IPS-18c (cell line): ENCODE measurements around the gene CHCHD5.
A peak's percentile ranks its signal among the peaks of the same experiment; 100 is the strongest.
"Not testable (repeated sequence)": the region's sequence is repeated elsewhere in the genome, so short reads cannot be mapped to it uniquely, and the experiment has no call there.

Experiments
- H3K4me3 ChIP-seq: 2 replicates; pipeline ENCODE4 v1.7.0; 2013; ENCODE audit warnings: low read depth, mild to moderate bottlenecking, low read length, moderate library complexity; ENCODE audit not compliant: insufficient read depth
- H3K9me3 ChIP-seq: one replicate; pipeline ENCODE4 v1.6.1; 2013; ENCODE audit warnings: mild to moderate bottlenecking, low read length, moderate library complexity; ENCODE audit not compliant: control insufficient read depth, insufficient read depth

Gene CHCHD5

DNA sequence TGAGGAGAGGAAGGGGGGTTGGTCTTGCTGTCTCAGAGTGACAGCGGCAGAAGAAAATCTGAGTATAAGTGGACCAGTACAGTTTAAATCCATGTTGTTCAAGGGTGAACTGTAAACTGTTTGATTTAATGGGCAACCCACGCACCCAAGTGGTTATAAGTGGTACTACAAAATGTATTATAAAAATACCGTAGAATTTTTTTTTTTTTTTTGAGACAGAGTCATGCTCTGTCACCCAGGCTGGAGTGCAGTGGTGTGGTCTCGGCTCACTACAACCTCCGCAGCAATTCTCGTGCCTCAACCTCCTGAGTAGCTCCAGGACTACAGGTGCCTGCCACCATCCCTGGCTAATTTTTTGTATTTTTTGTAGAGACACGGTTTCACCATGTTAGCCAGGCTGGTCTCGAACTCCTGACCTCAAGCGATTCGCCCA is 2.1 kb upstream of the CHCHD5 start:
- Histone ChIP-seq H3K9me3 (no peaks in the 10 kb centered on the region), H3K4me3 (no peak overlapping the region)

DNA sequence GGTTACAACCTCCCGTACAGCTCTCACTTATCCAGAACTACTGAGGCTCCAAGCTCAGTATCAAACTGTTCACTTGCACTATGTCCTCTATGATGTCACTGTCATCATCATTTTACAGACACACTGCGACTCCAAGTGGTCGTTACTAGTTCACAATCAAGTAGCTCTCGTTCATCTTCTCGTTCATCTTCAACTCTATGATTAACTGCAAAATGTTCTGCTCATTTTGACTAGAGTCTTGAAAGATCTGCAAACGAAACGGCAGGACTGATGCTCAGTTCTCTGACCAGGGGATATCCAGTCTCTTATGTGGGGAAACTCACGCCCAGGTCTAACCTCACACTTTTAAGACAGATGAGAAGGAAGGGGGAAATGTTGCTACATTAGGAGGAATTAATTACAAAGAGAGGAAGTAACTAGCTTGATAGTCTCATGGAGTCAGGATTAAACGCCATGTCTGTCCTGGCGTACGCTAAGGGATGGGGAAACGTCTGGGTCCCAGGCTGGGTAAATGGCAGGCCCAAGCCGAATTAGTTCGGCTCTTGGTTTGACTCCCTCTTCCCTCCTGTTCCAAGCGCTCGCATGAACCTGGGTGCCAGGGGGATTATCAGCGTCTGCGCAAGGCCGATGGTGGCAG is 794 bp upstream of the CHCHD5 start:
- Histone ChIP-seq H3K4me3 (peak overlapping the region; percentile 82), H3K9me3 (no peaks in the 10 kb centered on the region)

DNA sequence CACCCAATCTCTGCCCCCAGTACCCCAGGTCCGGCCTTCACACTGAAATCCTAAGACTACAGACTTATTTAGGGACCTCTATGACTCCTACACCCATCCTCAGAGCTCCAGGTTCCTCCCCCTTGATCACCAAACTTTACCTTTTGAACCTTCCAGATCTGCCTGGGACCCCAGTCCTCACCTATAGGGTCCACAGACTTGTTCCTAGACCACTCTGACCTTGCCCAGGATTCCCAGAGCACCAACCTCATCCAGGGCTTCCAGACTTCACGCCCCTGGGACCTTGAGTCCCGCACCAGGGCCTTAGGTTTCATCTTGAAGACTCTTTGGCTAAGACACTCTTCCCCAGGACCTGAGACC is 462 bp downstream of the CHCHD5 start:
- peak overlapping the region; percentile 82 for H3K4me3 ChIP-seq
- H3K9me3 ChIP-seq = no peaks in the 10 kb centered on the region

DNA sequence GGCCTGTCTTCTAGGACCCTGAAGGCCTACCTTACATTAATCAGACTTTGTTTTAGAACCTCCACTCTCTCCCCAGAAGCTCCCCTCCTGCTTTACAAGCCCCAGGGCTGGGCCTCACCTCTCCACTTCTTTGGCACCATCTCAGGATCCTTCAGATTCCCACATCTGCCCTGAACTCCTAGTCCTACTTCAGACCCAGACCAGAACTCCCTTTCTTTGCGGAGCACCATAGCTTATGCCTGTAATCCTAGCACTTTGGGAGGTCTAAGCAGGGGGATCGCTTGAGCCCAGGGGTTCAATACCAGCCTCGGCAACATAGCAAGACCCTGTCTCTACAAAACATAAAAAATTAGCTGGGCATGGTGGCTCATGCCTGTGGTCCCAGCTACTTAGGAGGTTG is 991 bp downstream of the CHCHD5 start:
- peak overlapping the region; percentile 82 for H3K4me3 ChIP-seq
- H3K9me3 ChIP-seq = no peaks in the 10 kb centered on the region

DNA sequence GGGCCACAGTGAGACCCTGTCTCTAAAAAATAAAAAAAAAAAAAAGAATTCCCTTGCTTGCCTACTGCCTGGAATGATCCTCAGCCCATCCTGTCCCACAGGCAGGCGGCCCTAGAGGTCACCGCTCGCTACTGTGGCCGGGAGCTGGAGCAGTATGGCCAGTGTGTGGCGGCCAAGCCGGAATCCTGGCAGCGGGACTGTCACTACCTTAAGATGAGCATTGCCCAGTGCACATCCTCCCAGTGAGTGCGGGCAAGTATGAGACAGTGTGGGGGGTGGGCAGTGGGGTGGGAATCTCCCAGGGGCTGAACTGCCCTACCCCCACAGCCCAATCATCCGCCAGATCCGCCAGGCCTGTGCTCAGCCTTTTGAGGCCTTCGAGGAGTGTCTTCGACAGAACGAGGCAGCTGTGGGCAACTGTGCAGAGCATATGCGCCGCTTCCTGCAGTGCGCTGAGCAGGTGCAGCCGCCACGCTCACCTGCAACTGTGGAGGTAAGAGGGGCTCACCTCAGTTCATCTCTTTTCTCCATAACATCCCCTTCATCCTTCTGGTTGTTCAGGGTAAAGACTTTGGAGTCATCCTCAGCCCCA is 1.6 kb downstream of the CHCHD5 start:
- Histone ChIP-seq H3K9me3 (no peaks in the 10 kb centered on the region), H3K4me3 (no peak overlapping the region)

DNA sequence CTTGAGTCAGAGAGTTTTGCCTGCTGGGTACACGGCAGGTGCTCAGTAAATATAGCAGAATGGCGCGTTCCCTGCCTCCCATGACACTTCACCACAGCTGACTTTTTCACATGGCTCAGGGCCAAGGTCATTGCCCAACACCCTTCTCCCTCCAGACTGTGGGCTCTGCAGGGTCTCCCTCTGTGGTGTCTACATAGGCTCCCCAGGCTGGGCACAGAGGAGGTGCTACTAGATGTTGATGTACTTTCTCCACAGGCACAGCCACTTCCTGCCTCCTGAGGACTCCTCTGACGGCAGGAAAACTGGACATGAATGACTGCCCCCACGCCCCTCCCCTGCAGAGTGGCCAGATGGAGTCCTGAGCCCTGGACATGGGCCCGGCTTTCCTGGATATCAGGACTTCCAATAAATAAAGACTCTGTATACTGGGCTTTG is 4.2 kb downstream of the CHCHD5 start:
- H3K9me3 ChIP-seq = peaks cover under 1% of the 10 kb centered on the region
- H3K4me3 ChIP-seq = no peak overlapping the region

DNA sequence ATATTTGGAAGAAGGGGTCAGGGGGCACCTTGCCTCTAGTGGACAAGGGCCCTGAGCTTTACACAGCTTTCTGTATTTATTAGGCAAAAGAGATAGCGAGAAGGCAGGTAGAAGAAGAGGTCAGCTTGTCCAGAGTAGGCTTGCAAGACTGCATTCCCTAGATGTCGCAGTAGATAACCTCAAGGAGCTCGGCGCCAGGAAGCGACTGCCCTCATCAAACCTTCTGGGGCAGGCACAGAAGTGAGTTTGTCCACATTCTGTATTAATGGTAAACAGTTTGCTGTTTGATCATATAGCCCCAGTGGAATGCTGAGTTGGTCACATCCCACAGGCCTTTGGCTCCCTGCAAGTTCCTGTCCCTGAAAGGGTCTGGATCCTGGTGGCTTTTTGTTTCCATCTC is 7.0 kb downstream of the CHCHD5 start:
- Histone ChIP-seq H3K4me3 (no peak overlapping the region), H3K9me3 (peaks cover 3% of the 10 kb centered on the region)

DNA sequence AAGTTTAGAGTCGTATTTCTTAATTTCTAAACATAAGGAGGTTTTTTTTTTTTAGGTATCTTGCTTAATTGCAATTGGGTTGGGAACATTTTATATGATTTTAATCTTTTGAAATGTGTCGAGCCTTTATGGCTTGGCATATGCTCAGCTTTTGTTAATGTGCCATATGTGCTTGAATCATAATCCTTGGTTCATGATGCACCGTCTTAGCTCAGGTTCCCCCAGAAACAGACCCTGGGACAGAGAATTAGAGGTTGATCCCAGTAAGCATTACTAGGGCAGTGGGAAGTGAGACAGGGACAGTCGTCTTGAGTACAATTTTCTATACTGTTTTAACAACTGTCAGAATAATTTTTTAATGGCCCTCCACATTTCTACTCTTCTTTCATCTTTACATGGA is 9.3 kb downstream of the CHCHD5 start:
- H3K9me3 ChIP-seq = peaks cover 3% of the 10 kb centered on the region

DNA sequence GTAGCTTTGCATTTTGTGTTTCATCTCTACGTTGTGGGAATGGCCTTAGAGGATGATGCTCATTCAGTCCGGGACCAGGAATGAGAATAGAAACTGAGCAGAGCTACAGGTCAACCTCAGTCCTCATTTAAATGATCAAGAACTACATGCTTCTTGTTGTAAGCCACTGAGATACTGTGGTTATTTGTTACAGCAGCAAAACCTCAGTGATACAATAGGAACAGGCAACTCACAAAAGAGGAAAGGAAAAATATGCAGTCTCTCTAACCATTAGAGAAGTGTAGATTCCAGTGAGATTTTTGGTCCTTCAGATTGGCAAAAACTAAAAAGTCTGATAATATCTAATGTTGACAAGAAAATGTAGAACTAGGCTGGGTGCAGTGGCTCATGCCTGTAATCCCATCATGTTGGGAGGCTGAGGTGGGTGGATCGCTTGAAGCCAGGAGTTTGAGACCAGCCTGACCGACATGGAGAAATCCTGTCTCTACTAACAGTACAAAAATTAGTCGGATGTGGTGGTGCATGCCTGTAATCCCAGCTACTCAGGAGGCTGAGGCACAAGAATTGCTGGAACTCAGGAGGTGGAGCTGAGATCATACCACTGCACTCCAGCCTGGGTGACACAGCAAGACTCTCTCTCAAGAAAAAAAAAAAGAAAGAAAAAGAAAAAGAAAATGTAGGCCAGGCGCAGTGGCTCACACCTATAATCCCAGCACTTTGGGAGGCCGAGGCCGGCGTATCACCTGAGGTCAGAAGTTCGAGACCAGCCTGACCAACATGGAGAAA is 13.3 kb downstream of the CHCHD5 start:
- Histone ChIP-seq H3K4me3 (no peak overlapping the region), H3K9me3 (peaks cover 3% of the 10 kb centered on the region)

More for the DNA sequence above, 9.3 kb downstream of the CHCHD5 start:
- no peak overlapping the region for H3K4me3 ChIP-seq

DNA sequence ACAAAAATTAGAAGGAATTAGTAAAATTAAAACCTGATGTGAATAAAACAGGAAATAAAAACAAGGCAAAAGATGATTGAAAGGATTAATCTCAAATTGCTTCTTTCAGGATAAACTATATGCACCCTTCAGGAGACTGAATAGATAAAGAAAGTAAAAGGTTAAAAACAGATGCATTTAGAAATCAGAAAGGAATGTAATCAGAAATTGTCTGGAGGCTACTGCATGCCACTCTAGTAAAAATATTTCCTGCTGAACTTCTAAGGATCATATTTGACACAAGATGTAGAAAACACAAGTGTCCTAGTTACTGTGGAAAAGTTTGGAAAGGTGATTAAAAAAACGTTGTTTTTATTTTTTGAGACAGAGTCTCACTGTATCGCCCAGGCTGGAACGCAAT is 16.2 kb downstream of the CHCHD5 start:
- Histone ChIP-seq H3K4me3 (no peak overlapping the region), H3K9me3 (no peaks in the 10 kb centered on the region)

DNA sequence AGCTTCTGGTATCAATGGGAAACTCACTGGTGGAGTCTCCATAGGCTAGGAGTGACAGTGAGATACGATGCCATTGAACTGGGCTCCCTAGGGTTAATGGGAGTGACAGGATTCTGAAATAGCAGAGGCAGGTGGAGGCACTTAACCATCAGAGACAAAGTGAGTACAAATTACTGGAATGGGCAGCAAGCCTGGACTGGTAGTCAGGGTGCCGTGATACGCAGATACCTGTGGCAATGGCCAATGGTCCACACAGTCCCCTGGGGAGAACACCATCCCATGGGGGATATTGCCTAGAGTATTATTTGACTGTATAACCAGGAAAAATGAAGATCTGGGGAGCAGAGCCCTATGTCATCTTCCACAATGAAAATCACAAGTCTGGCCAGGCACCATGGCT is 17.3 kb downstream of the CHCHD5 start:
- Histone ChIP-seq H3K4me3 (no peak overlapping the region), H3K9me3 (no peaks in the 10 kb centered on the region)

DNA sequence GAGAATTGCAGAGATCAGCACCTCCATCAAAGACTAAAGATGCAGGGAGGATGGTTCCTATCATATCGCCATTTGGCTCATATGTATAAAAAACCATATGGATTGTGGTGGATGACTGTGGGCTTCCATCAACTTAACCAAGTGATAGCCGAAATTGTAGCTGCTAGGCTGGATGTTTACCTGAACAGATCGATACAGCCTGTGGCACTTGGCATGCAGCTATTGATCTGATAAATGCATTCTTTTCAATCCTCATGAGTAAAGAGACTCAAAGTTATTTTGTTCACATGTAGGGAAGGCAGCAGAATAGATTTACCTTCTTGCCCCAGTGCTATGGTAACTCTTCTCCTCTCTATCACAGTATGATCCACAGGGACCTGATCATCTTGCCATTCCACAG is 18.5 kb downstream of the CHCHD5 start:
- Histone ChIP-seq H3K9me3 (no peaks in the 10 kb centered on the region), H3K4me3 (no peak overlapping the region)

DNA sequence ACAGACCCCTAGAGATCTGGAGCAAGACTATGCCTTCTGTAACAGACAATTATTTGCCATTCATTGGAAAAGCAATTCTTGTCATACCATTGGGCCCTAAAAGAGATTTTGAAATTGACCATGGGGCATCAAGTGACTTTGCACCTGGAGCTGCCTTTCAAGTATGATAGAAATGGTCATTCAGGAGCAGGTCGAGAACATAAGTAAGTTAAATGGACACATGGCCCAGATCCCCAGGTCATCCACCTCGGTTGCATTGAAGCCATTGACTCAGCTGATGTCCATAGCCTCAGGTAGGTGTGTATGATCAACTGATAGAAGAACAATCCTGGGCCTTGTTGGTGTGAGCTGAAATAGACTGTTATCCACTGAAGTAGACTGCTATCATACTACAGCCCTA is 19.3 kb downstream of the CHCHD5 start:
- no peak overlapping the region for H3K4me3 ChIP-seq
- no peaks in the 10 kb centered on the region for H3K9me3 ChIP-seq

DNA sequence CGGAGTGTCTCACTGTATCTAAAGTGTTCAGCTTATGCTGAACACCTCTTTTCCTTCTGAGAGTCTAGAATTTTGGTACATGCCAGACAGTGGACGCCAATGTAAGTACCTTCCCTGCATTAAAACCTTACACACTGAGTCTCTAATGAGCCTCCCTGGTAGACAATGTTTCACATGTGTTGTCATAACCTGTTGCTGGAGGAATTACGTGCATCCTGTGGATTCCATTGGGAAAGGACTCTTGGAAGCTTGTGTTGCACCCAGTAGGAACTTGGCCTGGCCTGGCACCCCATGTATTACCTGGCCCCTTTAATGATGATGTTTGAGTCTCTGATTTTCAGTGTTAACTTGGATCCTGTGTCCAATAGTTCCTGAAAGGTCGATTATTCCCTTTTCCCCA is 20.5 kb downstream of the CHCHD5 start:
- Histone ChIP-seq H3K4me3 (no peak overlapping the region), H3K9me3 (no peaks in the 10 kb centered on the region)

DNA sequence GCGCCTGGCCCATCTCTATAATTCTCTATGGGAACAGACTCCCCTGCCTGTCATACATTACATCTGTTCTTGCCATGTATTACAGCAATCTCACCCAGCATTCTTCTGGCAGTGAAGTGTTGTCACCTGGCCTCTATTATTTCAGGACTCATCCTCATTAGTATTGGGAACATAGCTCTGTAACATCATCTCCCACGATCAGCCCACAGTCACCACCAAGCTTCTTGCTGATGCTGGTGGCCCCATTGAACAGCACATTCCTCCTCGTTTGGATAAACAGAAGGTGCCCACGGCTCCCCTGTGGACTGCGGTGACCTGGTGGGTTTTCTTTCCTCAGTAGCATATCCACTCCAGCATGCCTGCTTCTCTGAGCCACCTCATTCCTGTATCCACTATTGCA is 21.5 kb downstream of the CHCHD5 start:
- H3K9me3 ChIP-seq = no peaks in the 10 kb centered on the region
- H3K4me3 ChIP-seq = no peak overlapping the region

DNA sequence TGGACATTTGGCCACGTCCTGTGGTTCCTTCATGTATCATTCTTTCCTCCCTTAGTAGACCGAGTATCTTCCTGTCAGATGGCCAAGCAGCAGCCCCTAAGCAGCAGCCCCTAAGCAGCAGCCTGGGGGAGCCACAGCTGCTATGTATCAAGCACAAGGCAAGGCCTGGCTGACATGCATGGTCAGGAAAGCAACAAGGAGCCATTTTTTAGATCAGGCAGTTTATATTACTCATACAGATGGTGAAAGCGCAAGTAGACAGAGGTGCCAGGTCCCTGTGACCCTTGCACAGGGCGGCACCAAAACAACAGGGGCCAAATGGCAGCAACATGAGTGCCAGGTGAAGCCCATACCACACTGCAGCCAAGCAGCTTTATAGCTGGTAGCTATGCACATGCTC is 22.1 kb downstream of the CHCHD5 start:
- H3K4me3 ChIP-seq = no peak overlapping the region
- H3K9me3 ChIP-seq = no peaks in the 10 kb centered on the region

DNA sequence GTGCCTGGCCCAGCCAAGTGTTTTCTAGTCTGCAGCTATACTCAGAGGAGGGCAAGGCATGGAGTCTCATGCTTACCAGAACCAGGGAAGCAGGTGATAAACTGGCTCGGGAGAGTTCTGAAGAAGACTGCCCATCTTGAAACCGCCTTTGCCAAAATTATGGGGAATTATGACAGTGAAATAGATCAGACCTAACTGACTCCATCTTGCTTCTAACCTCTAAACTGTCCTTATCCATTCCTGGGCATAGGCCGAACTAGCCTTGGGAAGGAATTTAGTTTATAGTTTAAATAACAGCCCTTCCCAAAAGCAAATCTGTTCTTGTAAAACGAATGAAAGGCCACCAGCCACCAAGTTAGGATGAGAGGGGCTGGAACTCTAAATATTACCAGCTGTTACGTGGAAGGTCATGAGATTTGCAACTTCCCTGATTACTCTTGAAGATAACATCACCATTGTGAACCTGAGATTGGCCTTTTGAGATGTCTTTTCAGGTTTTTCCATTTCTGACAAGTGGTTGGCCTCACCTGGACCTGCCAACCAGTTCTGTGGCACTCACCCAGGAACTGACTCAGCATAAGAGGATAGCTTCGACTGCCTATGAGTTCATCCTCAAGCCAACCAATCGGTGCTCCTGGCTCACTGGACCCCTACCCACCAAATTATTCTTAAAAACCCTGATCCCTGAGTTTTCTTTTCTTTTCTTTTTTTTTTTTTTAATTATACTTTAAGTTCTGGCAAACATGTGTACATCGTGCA is 23.4 kb downstream of the CHCHD5 start:
- Histone ChIP-seq H3K4me3 (no peak overlapping the region), H3K9me3 (no peaks in the 10 kb centered on the region)

DNA sequence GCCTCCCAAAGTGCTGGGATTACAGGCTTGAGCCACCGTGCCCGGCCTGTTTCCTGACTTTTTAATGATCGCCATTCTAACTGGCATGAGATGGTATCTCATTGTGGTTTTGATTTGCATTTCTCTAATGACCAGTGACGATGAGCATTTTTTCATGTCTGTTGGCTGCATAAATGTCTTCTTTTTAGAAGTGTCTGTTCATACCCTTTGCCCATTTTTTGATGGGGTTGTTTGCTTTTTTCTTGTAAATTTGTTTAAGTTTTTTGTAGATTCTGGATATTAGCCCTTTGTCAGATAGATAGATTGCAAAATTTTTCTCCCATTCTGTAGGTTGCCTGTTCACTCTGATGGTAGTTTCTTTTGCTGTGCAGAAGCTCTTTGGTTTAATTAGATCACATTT is 24.9 kb downstream of the CHCHD5 start:
- H3K9me3 ChIP-seq, H3K4me3 ChIP-seq: not testable (repeated sequence)
